WTC11 (cell line): ENCODE data around the gene RECK. TPM values are rescaled to one million over a fixed set of nuclear protein-coding genes. Genes with fewer than 3 reads are reported as not detected.

Experiments
- ATAC-seq: fragments of 200-7000 bp; cut with Tn5 transposase; 2 replicates; pipeline ENCODE4 v1.10.0; 2021; ENCODE audit warnings: mild to moderate bottlenecking, moderate library complexity
- CTCF ChIA-PET: fragments of 300-600 bp; sonication (Branson Sonifier 250); formaldehyde crosslinking; loops from one replicate; lab custom pipeline; 2021; ENCODE audit warnings: antibody characterized with exemption; lab: Charles Lee
- POLR2A ChIA-PET: fragments of 350-600 bp; sonication (Branson Sonifier 250); formaldehyde crosslinking; loops from one replicate; lab custom pipeline; 2021; ENCODE audit warnings: antibody characterized with exemption; lab: Charles Lee
- DNase-seq: peaks from one replicate; pipeline ENCODE4 v3.0.0; 2021; ENCODE audit warnings: low spot score
- H3K27ac Mint-ChIP-seq: 2 replicates; pipeline ENCODE4 v1.8.0; 2021; ENCODE audit warnings: mixed read lengths
- H3K27me3 Mint-ChIP-seq: 2 replicates; pipeline ENCODE4 v1.8.0; 2021; ENCODE audit warnings: low read depth, mild to moderate bottlenecking, moderate library complexity, mixed read lengths
- H3K36me3 Mint-ChIP-seq: 2 replicates; pipeline ENCODE4 v1.8.0; 2021; ENCODE audit warnings: mixed read lengths
- H3K4me1 Mint-ChIP-seq: 2 replicates; pipeline ENCODE4 v1.8.0; 2022; ENCODE audit warnings: mixed read lengths
- H3K4me3 Mint-ChIP-seq: 2 replicates; pipeline ENCODE4 v1.8.0; 2021; ENCODE audit warnings: mild to moderate bottlenecking, moderate library complexity, mixed read lengths
- H3K9me3 Mint-ChIP-seq: 2 replicates; pipeline ENCODE4 v1.8.0; 2021; ENCODE audit warnings: mixed read lengths
- ATF1 ChIP-seq: sonication (generic); formaldehyde crosslinking; IDR thresholded peaks from 2 replicates; pipeline ENCODE4 v1.8.1; 2023; ENCODE audit warnings: mild to moderate bottlenecking, moderate library complexity, missing genetic modification reagents
- CREB1 ChIP-seq: sonication (generic); formaldehyde crosslinking; IDR thresholded peaks from 2 replicates; pipeline ENCODE4 v1.8.0; 2023; ENCODE audit warnings: mild to moderate bottlenecking, missing genetic modification reagents
- CREM ChIP-seq: sonication (generic); formaldehyde crosslinking; IDR thresholded peaks from 2 replicates; pipeline ENCODE4 v1.8.1; 2022; ENCODE audit warnings: mild to moderate bottlenecking, missing genetic modification reagents, moderate library complexity
- EMX1 ChIP-seq: fragments of 250-450 bp; sonication (Bioruptor Pico); IDR thresholded peaks from 2 replicates; pipeline ENCODE4 v1.8.0; 2021; ENCODE audit warnings: mild to moderate bottlenecking
- FOXK1 ChIP-seq: sonication (generic); formaldehyde crosslinking; IDR thresholded peaks from 2 replicates; pipeline ENCODE4 v1.8.0; 2022; ENCODE audit warnings: mild to moderate bottlenecking, moderate library complexity, missing genetic modification reagents
- GRHL2 ChIP-seq: fragments of 250-450 bp; sonication (Bioruptor Pico); IDR thresholded peaks from 2 replicates; pipeline ENCODE4 v1.8.0; 2022; ENCODE audit warnings: mild to moderate bottlenecking, moderate library complexity; ENCODE audit not compliant: insufficient replicate concordance, severe bottlenecking
- HMGA2 ChIP-seq: fragments of 250-450 bp; sonication (Bioruptor Pico); IDR thresholded peaks from 2 replicates; pipeline ENCODE4 v1.4.0; 2021; ENCODE audit warnings: mild to moderate bottlenecking, moderate library complexity
- JAZF1 ChIP-seq: fragments of 250-450 bp; sonication (Bioruptor Pico); IDR thresholded peaks from 2 replicates; pipeline ENCODE4 v1.9.0; 2021; ENCODE audit warnings: moderate library complexity, mild to moderate bottlenecking, inconsistent platforms
- MXD4 ChIP-seq: fragments of 250-450 bp; sonication (Bioruptor Pico); IDR thresholded peaks from 2 replicates; pipeline ENCODE4 v1.8.0; 2021; ENCODE audit warnings: mild to moderate bottlenecking, moderate library complexity, borderline replicate concordance
- MYBL2 ChIP-seq: sonication (generic); formaldehyde crosslinking; IDR thresholded peaks from 2 replicates; pipeline ENCODE4 v1.8.1; 2023; ENCODE audit warnings: mild to moderate bottlenecking, moderate library complexity, missing genetic modification reagents
- NFE2L1 ChIP-seq: sonication (generic); formaldehyde crosslinking; IDR thresholded peaks from 2 replicates; pipeline ENCODE4 v1.8.1; 2023; ENCODE audit warnings: missing genetic modification reagents
- OVOL2 ChIP-seq: fragments of 250-450 bp; sonication (Bioruptor Pico); IDR thresholded peaks from 2 replicates; pipeline ENCODE4 v1.9.0; 2021; ENCODE audit warnings: mild to moderate bottlenecking, borderline replicate concordance
- SMAD3 ChIP-seq: sonication (generic); formaldehyde crosslinking; IDR thresholded peaks from 2 replicates; pipeline ENCODE4 v1.8.0; 2022; ENCODE audit warnings: missing genetic modification reagents, mild to moderate bottlenecking, borderline replicate concordance
- SP1 ChIP-seq: sonication (generic); formaldehyde crosslinking; conservative IDR thresholded peaks from 2 replicates; pipeline ENCODE4 v1.8.1; 2022; ENCODE audit warnings: missing genetic modification reagents
- TEAD1 ChIP-seq: sonication (generic); formaldehyde crosslinking; IDR thresholded peaks from 2 replicates; pipeline ENCODE4 v1.8.0; 2022; ENCODE audit warnings: mild to moderate bottlenecking, missing genetic modification reagents
- TEAD4 ChIP-seq: sonication (generic); formaldehyde crosslinking; IDR thresholded peaks from 2 replicates; pipeline ENCODE4 v1.8.0; 2022; ENCODE audit warnings: mild to moderate bottlenecking, missing genetic modification reagents
- ZNF317 ChIP-seq: sonication (generic); formaldehyde crosslinking; IDR thresholded peaks from 2 replicates; pipeline ENCODE4 v1.8.1; 2023; ENCODE audit warnings: low read depth, mild to moderate bottlenecking, moderate library complexity, missing genetic modification reagents, borderline replicate concordance
- ZNF423 ChIP-seq: fragments of 250-450 bp; sonication (Bioruptor Pico); IDR thresholded peaks from 2 replicates; pipeline ENCODE4 v2.1.2; 2022; ENCODE audit warnings: mild to moderate bottlenecking, moderate library complexity
- total RNA-seq: library from RNA; stranded (reverse); gene quantifications from 3 replicates; pipeline ENCODE4 v1.2.3, GENCODE V29; 2021
- TF ChIP-seq, protein P1 (sequence below): sonication (generic); formaldehyde crosslinking; IDR thresholded peaks from 2 replicates; pipeline ENCODE4 v1.8.0; 2022; ENCODE audit warnings: mild to moderate bottlenecking, missing genetic modification reagents
- TF ChIP-seq, protein P2 (sequence below): sonication (generic); formaldehyde crosslinking; IDR thresholded peaks from 2 replicates; pipeline ENCODE4 v1.8.0; 2023; ENCODE audit warnings: mild to moderate bottlenecking, missing genetic modification reagents
- TF ChIP-seq, protein P3 (sequence below): sonication (generic); formaldehyde crosslinking; IDR thresholded peaks from 2 replicates; pipeline ENCODE4 v1.8.0; 2022; ENCODE audit warnings: mild to moderate bottlenecking, missing genetic modification reagents
- TF ChIP-seq, protein P4 (sequence below): sonication (generic); formaldehyde crosslinking; IDR thresholded peaks from 2 replicates; pipeline ENCODE4 v1.8.1; 2022; ENCODE audit warnings: low read depth, mild to moderate bottlenecking, moderate library complexity, missing genetic modification reagents, borderline replicate concordance
- TF ChIP-seq, protein P5 (sequence below): sonication (generic); formaldehyde crosslinking; IDR thresholded peaks from 2 replicates; pipeline ENCODE4 v1.8.0; 2023; ENCODE audit warnings: missing genetic modification reagents
- TF ChIP-seq, protein P6 (sequence below): sonication (generic); formaldehyde crosslinking; IDR thresholded peaks from 2 replicates; pipeline ENCODE4 v1.8.0; 2022; ENCODE audit warnings: mild to moderate bottlenecking, missing genetic modification reagents

The RECK gene
- total RNA-seq, 1 experiment from 2014 or later, result 11.2 TPM

DNA sequence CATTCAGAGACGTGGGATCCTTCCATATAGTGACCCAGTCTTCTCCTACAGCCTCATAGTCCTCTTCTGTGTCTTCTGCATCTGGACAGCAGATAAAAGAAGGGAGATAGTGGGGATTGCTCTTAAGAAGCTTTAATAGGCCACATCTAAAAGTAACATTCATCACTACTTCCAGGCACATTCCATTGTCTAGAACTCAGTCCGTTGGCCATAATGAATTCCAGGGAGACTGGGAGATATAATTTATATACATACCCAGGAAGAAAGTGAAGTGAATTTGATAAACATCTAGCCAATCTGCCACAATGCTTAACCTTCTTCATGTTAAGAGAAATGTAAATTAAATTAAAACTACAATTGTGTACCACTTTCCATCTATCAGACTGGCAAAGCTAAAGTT is 77.3 kb downstream of the RECK start (continued):
- TF ChIP-seq, protein P1, sequence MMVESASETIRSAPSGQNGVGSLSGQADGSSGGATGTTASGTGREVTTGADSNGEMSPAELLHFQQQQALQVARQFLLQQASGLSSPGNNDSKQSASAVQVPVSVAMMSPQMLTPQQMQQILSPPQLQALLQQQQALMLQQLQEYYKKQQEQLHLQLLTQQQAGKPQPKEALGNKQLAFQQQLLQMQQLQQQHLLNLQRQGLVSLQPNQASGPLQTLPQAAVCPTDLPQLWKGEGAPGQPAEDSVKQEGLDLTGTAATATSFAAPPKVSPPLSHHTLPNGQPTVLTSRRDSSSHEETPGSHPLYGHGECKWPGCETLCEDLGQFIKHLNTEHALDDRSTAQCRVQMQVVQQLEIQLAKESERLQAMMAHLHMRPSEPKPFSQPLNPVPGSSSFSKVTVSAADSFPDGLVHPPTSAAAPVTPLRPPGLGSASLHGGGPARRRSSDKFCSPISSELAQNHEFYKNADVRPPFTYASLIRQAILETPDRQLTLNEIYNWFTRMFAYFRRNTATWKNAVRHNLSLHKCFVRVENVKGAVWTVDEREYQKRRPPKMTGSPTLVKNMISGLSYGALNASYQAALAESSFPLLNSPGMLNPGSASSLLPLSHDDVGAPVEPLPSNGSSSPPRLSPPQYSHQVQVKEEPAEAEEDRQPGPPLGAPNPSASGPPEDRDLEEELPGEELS, result no peak
- TF ChIP-seq, all 79 proteins: peak for 0

DNA sequence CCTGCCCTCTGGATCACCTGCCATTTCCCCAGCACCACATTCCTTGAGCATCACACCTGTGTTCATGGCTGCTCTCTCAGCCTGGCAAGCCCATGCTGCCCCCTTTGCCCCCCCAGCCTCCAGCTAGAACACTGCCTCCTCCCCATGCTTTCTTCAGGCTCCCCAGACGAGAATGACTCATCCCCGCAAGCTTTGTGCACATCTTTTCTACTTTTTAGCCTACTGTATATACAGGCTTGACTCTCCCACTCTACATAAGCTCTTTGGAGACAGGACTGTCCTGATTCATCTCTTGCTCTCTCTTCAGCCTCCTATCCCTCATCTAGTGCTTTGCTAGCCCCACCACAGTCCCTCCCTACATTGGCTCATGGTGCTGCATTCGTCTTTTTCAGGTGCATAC is 79.9 kb downstream of the RECK start:
- ATAC-seq, result no peak
- CTCF ChIA-PET, result interaction anchor here (1.7 to 9.2 kb wide), 2 partner anchors 15 to 50 kb away, joined by 7 to 43 read pairs; no protein-coding TSS in a partner anchor

DNA sequence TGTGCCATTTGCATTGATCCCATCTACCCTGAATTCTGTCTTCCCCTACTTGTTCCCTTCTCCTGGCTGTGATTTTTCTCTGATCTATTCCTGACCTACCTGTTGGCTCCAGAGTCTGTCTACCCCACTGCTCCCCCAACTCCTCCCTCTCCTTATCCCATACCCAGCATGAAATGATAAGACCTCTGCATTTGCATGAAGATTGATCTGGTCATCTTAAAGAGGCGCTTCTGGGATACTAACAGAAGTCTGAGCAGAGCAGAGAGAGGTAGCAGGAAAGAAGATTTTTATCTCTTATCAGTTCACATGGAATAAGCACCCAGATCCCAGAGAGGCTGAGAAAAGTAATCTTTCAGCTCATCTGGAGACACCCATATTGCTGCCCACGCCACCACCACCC is 81.5 kb downstream of the RECK start:
- Mint-ChIP-seq H3K4me1 (no peaks in the 10 kb centered on the region), H3K9me3 (no peaks in the 10 kb centered on the region), H3K36me3 (peaks cover 5% of the 10 kb centered on the region), H3K4me3 (no peak overlapping the region), H3K27me3 (no peaks in the 10 kb centered on the region), H3K27ac (no peak overlapping the region)
- DNase-seq, result no peak
- ChIA-PET POLR2A (no interaction called here), CTCF (interaction anchor here (1.9 to 9.2 kb wide), 2 partner anchors 17 to 48 kb away, joined by 5 to 43 read pairs; no protein-coding TSS in a partner anchor)
- TF ChIP-seq FOXK1 (CRISPR knock-in tag) (no peak), MXD4 (no peak), OVOL2 (CRISPR knock-in tag) (no peak), TEAD4 (CRISPR knock-in tag) (no peak), CREM (CRISPR knock-in tag) (no peak), SMAD3 (CRISPR knock-in tag) (no peak), CREB1 (no peak), GRHL2 (CRISPR knock-in tag) (no peak), SP1 (CRISPR knock-in tag) (no peak), ZNF317 (no peak), ZNF423 (CRISPR knock-in tag) (no peak), TEAD1 (CRISPR knock-in tag) (no peak), MYBL2 (CRISPR knock-in tag) (no peak), NFE2L1 (no peak), JAZF1 (CRISPR knock-in tag) (no peak), ATF1 (CRISPR knock-in tag) (no peak)
- TF ChIP-seq, protein P1, result no peak
- ATAC-seq, result no peak

More for the DNA sequence above, 79.9 kb downstream of the RECK start:
- Mint-ChIP-seq H3K9me3 (no peaks in the 10 kb centered on the region), H3K4me3 (no peak overlapping the region), H3K4me1 (no peaks in the 10 kb centered on the region), H3K36me3 (peaks cover 2% of the 10 kb centered on the region), H3K27ac (no peak overlapping the region), H3K27me3 (no peaks in the 10 kb centered on the region)
- TF ChIP-seq, protein P2, sequence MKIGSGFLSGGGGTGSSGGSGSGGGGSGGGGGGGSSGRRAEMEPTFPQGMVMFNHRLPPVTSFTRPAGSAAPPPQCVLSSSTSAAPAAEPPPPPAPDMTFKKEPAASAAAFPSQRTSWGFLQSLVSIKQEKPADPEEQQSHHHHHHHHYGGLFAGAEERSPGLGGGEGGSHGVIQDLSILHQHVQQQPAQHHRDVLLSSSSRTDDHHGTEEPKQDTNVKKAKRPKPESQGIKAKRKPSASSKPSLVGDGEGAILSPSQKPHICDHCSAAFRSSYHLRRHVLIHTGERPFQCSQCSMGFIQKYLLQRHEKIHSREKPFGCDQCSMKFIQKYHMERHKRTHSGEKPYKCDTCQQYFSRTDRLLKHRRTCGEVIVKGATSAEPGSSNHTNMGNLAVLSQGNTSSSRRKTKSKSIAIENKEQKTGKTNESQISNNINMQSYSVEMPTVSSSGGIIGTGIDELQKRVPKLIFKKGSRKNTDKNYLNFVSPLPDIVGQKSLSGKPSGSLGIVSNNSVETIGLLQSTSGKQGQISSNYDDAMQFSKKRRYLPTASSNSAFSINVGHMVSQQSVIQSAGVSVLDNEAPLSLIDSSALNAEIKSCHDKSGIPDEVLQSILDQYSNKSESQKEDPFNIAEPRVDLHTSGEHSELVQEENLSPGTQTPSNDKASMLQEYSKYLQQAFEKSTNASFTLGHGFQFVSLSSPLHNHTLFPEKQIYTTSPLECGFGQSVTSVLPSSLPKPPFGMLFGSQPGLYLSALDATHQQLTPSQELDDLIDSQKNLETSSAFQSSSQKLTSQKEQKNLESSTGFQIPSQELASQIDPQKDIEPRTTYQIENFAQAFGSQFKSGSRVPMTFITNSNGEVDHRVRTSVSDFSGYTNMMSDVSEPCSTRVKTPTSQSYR (CRISPR knock-in tag), result no peak
- TF ChIP-seq, protein P3, sequence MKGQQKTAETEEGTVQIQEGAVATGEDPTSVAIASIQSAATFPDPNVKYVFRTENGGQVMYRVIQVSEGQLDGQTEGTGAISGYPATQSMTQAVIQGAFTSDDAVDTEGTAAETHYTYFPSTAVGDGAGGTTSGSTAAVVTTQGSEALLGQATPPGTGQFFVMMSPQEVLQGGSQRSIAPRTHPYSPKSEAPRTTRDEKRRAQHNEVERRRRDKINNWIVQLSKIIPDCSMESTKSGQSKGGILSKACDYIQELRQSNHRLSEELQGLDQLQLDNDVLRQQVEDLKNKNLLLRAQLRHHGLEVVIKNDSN (CRISPR knock-in tag), result no peak
- TF ChIP-seq, protein P4, sequence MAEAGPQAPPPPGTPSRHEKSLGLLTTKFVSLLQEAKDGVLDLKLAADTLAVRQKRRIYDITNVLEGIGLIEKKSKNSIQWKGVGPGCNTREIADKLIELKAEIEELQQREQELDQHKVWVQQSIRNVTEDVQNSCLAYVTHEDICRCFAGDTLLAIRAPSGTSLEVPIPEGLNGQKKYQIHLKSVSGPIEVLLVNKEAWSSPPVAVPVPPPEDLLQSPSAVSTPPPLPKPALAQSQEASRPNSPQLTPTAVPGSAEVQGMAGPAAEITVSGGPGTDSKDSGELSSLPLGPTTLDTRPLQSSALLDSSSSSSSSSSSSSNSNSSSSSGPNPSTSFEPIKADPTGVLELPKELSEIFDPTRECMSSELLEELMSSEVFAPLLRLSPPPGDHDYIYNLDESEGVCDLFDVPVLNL, result no peak
- TF ChIP-seq, protein P5, sequence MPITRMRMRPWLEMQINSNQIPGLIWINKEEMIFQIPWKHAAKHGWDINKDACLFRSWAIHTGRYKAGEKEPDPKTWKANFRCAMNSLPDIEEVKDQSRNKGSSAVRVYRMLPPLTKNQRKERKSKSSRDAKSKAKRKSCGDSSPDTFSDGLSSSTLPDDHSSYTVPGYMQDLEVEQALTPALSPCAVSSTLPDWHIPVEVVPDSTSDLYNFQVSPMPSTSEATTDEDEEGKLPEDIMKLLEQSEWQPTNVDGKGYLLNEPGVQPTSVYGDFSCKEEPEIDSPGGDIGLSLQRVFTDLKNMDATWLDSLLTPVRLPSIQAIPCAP, result no peak
- no peak for TF ChIP-seq HMGA2 (CRISPR knock-in tag)
- TF ChIP-seq, protein P6, sequence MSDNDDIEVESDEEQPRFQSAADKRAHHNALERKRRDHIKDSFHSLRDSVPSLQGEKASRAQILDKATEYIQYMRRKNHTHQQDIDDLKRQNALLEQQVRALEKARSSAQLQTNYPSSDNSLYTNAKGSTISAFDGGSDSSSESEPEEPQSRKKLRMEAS (CRISPR knock-in tag), result no peak
- TF ChIP-seq EMX1 (CRISPR knock-in tag), result no peak
- TF ChIP-seq GRHL2 (CRISPR knock-in tag), result no peak
- POLR2A ChIA-PET, result no interaction called here
- DNase-seq, result no peak
